GM12878 (cell line): ENCODE data around the gene TLX2. TPM values are rescaled to one million over a fixed set of nuclear protein-coding genes. Genes with fewer than 3 reads are reported as not detected.

Source experiments
- CHD1 ChIP-seq: IDR thresholded peaks from 2 replicates; pipeline ENCODE4 v1.6.1; 2012; ENCODE audit warnings: low read depth, low read length, improper control_type of control experiment
- DPF2 ChIP-seq: fragments of 450-650 bp; IDR thresholded peaks from 2 replicates; pipeline ENCODE4 v1.6.1; 2017; ENCODE audit warnings: mild to moderate bottlenecking
- E2F8 ChIP-seq: fragments of 450-650 bp; IDR thresholded peaks from 2 replicates; pipeline ENCODE4 v1.6.1; 2018; ENCODE audit warnings: mild to moderate bottlenecking, low read depth, moderate library complexity; ENCODE audit not compliant: partially characterized antibody
- FOXK2 ChIP-seq: fragments of 450-650 bp; IDR thresholded peaks from 2 replicates; pipeline ENCODE4 v1.6.1; 2017; ENCODE audit warnings: mild to moderate bottlenecking, moderate library complexity
- IRF4 ChIP-seq: IDR thresholded peaks from 2 replicates; pipeline ENCODE4 v1.6.1; 2011; ENCODE audit warnings: low read depth, low read length
- MEF2A ChIP-seq: IDR thresholded peaks from 2 replicates; pipeline ENCODE4 v1.6.1; 2011; ENCODE audit warnings: low read depth, mild to moderate bottlenecking, low read length, moderate library complexity; ENCODE audit not compliant: insufficient read depth
- NFIC ChIP-seq: IDR thresholded peaks from 2 replicates; pipeline ENCODE4 v1.6.1; 2012; ENCODE audit warnings: low read depth, mild to moderate bottlenecking, inconsistent platforms, low read length, moderate library complexity
- NRF1 ChIP-seq: conservative IDR thresholded peaks from 2 replicates; pipeline ENCODE4 v1.6.1; 2011; ENCODE audit warnings: mild to moderate bottlenecking, low read depth, low read length, improper control_type of control experiment
- PBX3 ChIP-seq: IDR thresholded peaks from 2 replicates; pipeline ENCODE4 v1.6.1; 2011; ENCODE audit warnings: mild to moderate bottlenecking, low read depth, low read length, moderate library complexity; ENCODE audit not compliant: insufficient replicate concordance
- PML ChIP-seq: IDR thresholded peaks from 2 replicates; pipeline ENCODE4 v1.6.1; 2012; ENCODE audit warnings: low read length, inconsistent platforms
- PRDM15 ChIP-seq: fragments of 450-650 bp; formaldehyde crosslinking; IDR thresholded peaks from 2 replicates; pipeline ENCODE4 v1.4.0; 2020; ENCODE audit warnings: mild to moderate bottlenecking, moderate library complexity
- RAD21 ChIP-seq: IDR thresholded peaks from 2 replicates; pipeline ENCODE4 v1.6.1; 2011; ENCODE audit warnings: mild to moderate bottlenecking, low read depth, low read length, moderate library complexity; ENCODE audit not compliant: insufficient read depth
- SMARCA5 ChIP-seq: fragments of 450-650 bp; IDR thresholded peaks from 2 replicates; pipeline ENCODE4 v1.6.1; 2017; ENCODE audit warnings: mild to moderate bottlenecking
- SUPT20H ChIP-seq: IDR thresholded peaks from 2 replicates; pipeline ENCODE4 v1.6.1; 2011; ENCODE audit warnings: low read depth, mild to moderate bottlenecking, low read length, moderate library complexity, borderline replicate concordance; ENCODE audit not compliant: control insufficient read depth
- TCF3 ChIP-seq: IDR thresholded peaks from 2 replicates; pipeline ENCODE4 v1.6.1; 2012; ENCODE audit warnings: low read depth, mild to moderate bottlenecking, low read length, borderline replicate concordance; ENCODE audit not compliant: insufficient read depth
- WRNIP1 ChIP-seq: IDR thresholded peaks from 2 replicates; pipeline ENCODE4 v1.6.1; 2011; ENCODE audit warnings: low read depth, low read length, improper control_type of control experiment, borderline replicate concordance
- ZBTB40 ChIP-seq: fragments of 450-650 bp; IDR thresholded peaks from 2 replicates; pipeline ENCODE4 v1.6.1; 2016; ENCODE audit warnings: mild to moderate bottlenecking, moderate library complexity, borderline replicate concordance
- polyA plus RNA-seq, 11 experiments: library from polyadenylated mRNA; depleted of rRNA in 4 of 11; unstranded in 6 of 11; stranded (reverse) in 5 of 11; fragments of >200 nt; fragmentation: Nextera tagmentation in 4 of 11; fragmentation: Illumina TruSeq in 1 of 11; extraction: Ambion mirVana in 4 of 11; extraction: Trizol in 1 of 11; gene quantifications; 1 replicate in 1 of 11; 2 replicates in 10 of 11; pipeline versions ENCODE4 v1.2.1 to v1.2.3, GENCODE V29; 2011 to 2016; ENCODE audit warnings: inconsistent platforms in 2 of 11, missing spikeins in 2 of 11, low read depth in 1 of 11
- total RNA-seq, 4 experiments: library from RNA; depleted of rRNA in 3 of 4; stranded (reverse); fragments of >200 nt in 3 of 4; fragmentation: Illumina TruSeq in 1 of 4; extraction: Trizol in 1 of 4; gene quantifications; 2 replicates each; pipeline versions ENCODE4 v1.2.1 to v1.2.3, GENCODE V29; 2013 to 2021

TLX2 gene
- total and polyA plus RNA-seq, 10 of the 15 experiments (the other 5 are each of a cell fraction or from before 2014, with no cell fraction given), result 0.06 to 5.5 (median 3.6) TPM; not detected in 1

GRCh38 chr2:74481961-74482800, 32.1 kb upstream of the TLX2 start (continued):
- TF ChIP-seq PBX3, result no peak
- TF ChIP-seq NFIC, result no peak
- no peak for TF ChIP-seq E2F8
- no peak for TF ChIP-seq IRF4
- TF ChIP-seq CHD1, result no peak
- TF ChIP-seq TCF3, result no peak
- TF ChIP-seq RAD21, result no peak
- no peak for TF ChIP-seq WRNIP1
- TF ChIP-seq SUPT20H, result no peak
- TF ChIP-seq PRDM15 (CRISPR knock-in tag), result no peak
- no peak for TF ChIP-seq FOXK2
- TF ChIP-seq DPF2, result peak; percentile 54; the same call in 1 of the 2 replicates
- no peak for TF ChIP-seq MEF2A
- 0 out of 2 replicates have a peak, but pooled peaks have one; percentile 20 for TF ChIP-seq SMARCA5
- TF ChIP-seq NRF1, result no peak
- no peak for TF ChIP-seq ZBTB40
- TF ChIP-seq PML, result no peak
